Measurements from ENCODE around the gene FAM9C.
A peak's percentile ranks its signal among the peaks of the same experiment; 100 is the strongest.

Gene FAM9C

DNA sequence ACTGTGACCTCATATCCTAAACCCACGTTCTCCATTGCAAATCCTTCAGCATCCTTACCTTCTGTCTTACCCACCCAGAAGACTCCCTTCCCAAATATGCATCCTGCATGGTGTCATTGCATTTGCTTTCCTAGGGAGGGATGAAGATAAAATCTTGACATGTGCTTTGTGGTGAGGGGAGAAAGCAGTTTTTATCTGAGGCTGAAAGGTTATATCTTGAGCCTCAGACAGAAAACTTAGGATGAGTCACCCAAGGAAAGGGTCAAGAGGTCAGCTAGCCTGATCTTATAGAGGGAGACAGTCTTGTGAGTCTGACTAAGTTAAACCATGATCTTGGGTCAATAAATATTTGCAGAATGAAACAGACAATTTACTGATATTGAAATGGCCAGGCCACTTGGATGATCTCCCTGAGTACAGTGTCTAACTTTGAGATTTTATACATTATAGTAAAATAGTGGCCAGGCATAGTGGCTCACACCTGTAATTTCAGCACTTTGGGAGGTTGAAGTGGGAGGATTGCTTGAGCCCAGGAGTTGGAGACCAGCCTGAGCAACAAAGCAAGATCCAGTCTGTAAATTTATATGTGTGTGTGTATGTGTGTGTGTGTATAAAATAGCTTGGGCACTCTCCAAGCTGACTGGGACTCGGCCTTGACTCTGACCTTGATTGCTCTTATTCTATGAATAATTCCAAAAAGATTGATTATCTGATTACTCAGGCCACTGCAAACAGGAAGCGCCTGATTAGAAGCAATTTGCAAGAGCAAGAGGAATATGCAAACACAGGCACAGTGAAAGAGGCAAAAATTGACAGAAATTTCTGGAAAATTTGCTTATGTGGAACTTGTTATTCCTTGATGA lies 15.4 kb upstream of the FAM9C start:
- TF ChIP-seq, protein P1, sequence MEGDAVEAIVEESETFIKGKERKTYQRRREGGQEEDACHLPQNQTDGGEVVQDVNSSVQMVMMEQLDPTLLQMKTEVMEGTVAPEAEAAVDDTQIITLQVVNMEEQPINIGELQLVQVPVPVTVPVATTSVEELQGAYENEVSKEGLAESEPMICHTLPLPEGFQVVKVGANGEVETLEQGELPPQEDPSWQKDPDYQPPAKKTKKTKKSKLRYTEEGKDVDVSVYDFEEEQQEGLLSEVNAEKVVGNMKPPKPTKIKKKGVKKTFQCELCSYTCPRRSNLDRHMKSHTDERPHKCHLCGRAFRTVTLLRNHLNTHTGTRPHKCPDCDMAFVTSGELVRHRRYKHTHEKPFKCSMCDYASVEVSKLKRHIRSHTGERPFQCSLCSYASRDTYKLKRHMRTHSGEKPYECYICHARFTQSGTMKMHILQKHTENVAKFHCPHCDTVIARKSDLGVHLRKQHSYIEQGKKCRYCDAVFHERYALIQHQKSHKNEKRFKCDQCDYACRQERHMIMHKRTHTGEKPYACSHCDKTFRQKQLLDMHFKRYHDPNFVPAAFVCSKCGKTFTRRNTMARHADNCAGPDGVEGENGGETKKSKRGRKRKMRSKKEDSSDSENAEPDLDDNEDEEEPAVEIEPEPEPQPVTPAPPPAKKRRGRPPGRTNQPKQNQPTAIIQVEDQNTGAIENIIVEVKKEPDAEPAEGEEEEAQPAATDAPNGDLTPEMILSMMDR (conservative IDR thresholded peaks at IDR 0.05; ENCODE audit: low read depth, low read length): no peak
- peak; percentile 63 for DNase-seq (ENCODE audit: low read depth)

DNA sequence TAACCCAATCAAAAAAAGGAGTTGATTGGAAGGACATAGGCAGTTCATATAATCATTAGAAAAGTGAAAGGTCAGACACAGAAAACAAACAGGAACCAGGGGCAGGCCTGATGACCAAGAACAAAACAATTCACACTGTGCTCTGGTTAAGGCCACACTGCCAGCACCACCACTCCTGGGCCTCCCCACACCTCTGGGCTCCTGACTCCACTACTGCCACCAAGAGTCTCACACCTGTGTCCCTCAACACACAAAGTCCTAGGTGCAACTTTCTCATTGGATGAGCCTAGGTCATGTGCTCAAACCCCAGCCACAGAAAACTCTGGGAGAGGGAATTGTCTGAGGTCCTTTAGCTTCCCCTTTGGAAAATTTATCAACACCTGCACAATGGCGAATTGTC lies 11.1 kb upstream of the FAM9C start:
- H3K4me3 ChIP-seq (ENCODE audit: low read depth, low read length): no peak overlapping the region
- TF ChIP-seq, protein P1 (conservative IDR thresholded peaks at IDR 0.05; ENCODE audit: low read depth, low read length): no peak
- DNase-seq (ENCODE audit: low read depth): no peak

More for the DNA sequence above, 15.4 kb upstream of the FAM9C start:
- H3K4me3 ChIP-seq (ENCODE audit: low read depth, low read length): no peak overlapping the region

DNA sequence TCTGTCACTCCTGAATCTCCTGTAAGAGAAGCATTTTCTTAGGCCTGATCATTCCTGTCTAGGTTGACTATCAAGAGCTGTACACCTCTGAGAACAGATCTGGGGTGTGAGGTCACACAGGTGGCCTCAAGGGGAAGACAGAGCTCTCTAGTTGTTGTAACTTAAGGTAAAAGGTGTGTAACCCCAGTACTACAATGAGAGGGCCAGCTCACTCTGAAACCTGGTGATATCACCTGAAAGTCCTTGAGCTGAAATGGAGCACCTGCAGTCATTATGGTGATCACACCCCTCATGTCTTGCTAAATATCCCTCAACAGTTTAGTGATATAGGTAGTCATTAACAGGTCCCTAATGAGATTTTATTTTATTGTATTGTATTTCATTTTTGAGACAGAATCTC lies 8.8 kb upstream of the FAM9C start:
- TF ChIP-seq, protein P1 (conservative IDR thresholded peaks at IDR 0.05; ENCODE audit: low read depth, low read length): no peak
- DNase-seq (ENCODE audit: low read depth): no peak
- H3K4me3 ChIP-seq (ENCODE audit: low read depth, low read length): no peak overlapping the region

DNA sequence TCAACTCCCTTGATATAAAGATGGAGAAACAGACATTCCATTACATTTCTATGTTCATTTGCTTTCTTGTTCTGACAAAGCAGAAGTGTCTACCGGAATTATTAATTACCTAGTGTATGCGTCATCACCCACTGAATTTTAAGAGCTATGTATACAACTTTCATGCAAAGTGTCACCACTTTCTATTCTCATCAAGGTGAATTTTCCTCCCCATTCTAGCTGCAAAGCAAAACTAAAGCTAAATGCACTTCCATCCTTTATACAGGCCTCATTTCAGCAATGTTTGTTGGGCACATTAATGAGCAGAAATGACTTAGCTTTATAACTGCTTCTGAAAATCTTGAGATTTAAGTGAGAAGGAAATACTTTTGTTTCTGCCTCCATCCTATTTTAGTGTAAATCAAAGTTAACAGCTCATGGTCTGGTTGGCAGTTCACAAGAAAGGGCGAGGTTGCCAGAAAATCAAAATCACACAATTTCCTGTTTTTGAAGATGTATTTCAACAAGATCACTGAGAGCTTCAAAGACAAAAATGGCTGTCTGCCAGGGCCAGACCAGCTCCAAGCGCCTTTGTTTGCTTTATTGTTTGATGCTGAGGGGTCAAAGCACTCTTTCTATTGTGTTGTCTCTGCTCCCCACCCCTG lies 7.2 kb upstream of the FAM9C start:
- TF ChIP-seq, protein P1 (conservative IDR thresholded peaks at IDR 0.05; ENCODE audit: low read depth, low read length): no peak
- no peak for DNase-seq (ENCODE audit: low read depth)
- H3K4me3 ChIP-seq (ENCODE audit: low read depth, low read length): no peak overlapping the region

DNA sequence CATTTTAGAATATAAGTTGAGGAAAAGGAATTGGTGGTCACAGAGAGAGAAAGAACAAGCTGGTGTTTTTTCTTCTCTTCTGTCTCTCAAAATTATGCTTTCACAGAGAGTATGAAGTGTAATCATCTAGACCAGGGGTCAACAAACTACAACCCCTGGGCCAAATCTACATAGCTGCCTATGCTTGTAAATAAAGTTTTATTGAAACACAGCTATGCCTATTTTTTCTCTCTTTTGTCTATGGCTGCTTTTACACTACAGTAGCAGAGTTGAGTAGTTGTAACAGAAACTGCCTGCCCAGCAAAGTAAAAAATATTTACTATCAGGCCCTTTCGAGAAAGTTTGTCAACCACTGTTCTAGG lies 6.7 kb upstream of the FAM9C start:
- DNase-seq (ENCODE audit: low read depth): no peak
- H3K4me3 ChIP-seq (ENCODE audit: low read depth, low read length): no peak overlapping the region
- TF ChIP-seq, protein P1 (conservative IDR thresholded peaks at IDR 0.05; ENCODE audit: low read depth, low read length): no peak

DNA sequence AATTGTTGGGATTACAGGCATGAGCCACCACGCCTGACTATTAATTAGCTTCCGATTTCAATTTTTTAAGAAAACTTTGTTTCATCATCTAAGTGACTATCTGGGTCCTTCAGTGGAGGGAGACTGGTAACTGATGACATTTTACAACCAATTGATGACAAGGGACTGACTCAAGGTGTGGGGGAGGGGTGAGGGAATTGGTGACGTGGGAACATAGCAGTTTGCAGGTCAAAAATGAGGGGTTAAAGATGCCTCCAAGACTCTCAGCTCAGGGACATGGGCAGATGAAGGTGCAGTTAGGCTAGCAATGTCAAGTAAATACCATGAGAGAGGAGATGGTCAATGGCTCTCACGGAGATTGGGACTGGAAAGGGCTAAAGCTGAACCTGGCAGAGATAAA lies 5.7 kb upstream of the FAM9C start:
- TF ChIP-seq, protein P1 (conservative IDR thresholded peaks at IDR 0.05; ENCODE audit: low read depth, low read length): no peak
- DNase-seq (ENCODE audit: low read depth): no peak
- no peak overlapping the region for H3K4me3 ChIP-seq (ENCODE audit: low read depth, low read length)

Measured in choroid plexus epithelial cell (primary cell).